ENCODE results near the gene ARMH3.

The ARMH3 gene

DNA sequence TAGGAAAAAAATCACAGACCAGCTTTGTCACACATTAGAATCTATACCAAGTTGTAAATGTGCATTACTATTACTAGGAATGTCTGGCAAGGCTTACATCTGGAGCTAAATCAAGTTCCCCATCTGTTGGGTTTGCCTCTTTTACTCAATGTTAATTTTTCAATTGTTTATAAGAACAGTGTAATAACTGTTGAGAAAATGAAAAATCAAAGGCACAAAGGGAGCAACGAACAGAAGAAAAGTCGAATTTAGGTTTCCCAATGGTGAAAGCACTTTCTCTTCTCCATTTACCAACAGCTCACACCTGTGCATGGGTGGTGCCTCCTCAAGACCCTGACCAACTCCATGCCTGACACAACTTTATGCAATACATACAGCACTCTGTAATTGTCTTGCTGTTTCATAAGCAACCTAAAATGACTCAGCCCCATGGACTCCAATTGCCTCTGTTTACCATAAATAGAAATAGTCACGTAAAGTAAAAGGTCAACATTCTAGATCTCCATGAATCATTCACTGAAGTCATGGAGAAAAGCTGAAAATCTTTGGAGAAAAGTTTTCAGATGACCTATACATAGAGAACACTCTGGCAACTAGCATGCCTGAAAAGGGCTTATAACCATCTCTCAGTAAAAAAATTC lies 116.8 kb downstream of the ARMH3 start:
- in situ Hi-C loops (cut with HindIII; ENCODE audit: low pct_ligation_motif_present, low sequenced_read_pairs): no loop called here
- TF ChIP-seq, protein P1, sequence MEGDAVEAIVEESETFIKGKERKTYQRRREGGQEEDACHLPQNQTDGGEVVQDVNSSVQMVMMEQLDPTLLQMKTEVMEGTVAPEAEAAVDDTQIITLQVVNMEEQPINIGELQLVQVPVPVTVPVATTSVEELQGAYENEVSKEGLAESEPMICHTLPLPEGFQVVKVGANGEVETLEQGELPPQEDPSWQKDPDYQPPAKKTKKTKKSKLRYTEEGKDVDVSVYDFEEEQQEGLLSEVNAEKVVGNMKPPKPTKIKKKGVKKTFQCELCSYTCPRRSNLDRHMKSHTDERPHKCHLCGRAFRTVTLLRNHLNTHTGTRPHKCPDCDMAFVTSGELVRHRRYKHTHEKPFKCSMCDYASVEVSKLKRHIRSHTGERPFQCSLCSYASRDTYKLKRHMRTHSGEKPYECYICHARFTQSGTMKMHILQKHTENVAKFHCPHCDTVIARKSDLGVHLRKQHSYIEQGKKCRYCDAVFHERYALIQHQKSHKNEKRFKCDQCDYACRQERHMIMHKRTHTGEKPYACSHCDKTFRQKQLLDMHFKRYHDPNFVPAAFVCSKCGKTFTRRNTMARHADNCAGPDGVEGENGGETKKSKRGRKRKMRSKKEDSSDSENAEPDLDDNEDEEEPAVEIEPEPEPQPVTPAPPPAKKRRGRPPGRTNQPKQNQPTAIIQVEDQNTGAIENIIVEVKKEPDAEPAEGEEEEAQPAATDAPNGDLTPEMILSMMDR (IDR thresholded peaks at IDR 0.05; ENCODE audit: low read depth, low read length, missing control alignments): no peak
- peak; percentile 91 for DNase-seq
- Histone ChIP-seq H3K36me3 (replicated peaks) (no peaks in the 10 kb centered on the region), H3K27me3 (replicated peaks) (no peaks in the 10 kb centered on the region), H3K27ac (peak overlapping the region; percentile 97), H3K4me3 (ENCODE audit: low read depth, low read length) (no peak overlapping the region)

DNA sequence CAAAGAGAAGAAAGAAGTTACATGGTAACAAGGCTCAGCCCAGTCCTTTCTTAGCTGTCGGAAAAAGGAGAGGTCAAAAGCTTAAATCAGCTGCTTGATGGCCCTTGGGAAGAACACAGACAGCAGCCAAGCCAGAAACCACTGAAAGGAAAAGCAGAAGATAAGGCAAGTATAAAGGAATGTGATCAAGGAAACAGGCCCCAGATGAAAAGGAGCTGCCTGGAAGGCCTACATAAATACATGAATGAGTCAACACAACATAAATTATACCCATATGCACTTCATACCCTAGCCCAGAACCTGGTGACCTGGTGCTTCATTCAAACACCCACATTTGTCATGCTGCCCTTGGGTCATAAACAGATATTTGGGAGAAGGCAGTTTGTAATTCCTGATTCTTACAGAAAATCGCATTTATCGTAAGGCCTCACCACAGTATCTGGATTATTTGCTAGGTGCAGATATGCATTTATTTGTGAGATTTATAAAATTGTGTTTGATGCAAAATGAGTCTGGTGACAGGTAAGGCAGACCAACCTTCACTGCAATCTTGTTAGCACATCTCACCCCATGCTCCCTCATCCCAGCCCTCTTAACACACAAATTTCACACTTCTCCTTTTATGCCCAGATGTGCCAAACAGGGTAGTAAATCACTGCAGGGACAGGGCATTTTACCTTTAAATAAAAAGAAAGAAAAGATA lies 117.5 kb downstream of the ARMH3 start:
- H3K27me3 ChIP-seq (replicated peaks): no peaks in the 10 kb centered on the region
- DNase-seq: peak; percentile 89
- in situ Hi-C loops (cut with HindIII; ENCODE audit: low pct_ligation_motif_present, low sequenced_read_pairs): no loop called here
- no peak overlapping the region for H3K4me3 ChIP-seq (ENCODE audit: low read depth, low read length)
- H3K36me3 ChIP-seq (replicated peaks): no peaks in the 10 kb centered on the region
- TF ChIP-seq, protein P1 (IDR thresholded peaks at IDR 0.05; ENCODE audit: low read depth, low read length, missing control alignments): no peak
- peak overlapping the region; percentile 97 for H3K27ac ChIP-seq

DNA sequence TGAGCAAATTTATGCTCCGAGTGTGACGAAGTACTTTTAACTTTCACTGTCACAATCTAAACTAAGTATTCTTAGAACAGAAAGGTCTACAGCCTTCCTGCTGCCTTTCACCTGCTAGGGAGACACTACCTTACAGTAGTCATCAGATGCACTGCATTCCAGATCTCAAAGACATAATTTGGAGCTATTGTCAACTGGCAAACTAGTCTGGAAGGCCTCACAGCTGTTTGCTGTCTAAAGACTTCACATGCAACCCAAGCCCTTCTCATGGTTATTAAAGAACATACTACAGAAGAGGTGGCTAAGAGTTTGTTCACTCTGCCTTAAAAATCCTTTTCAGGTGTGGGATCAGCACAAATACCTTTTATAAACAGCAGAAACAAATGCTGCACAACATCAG lies 120.5 kb downstream of the ARMH3 start:
- H3K36me3 ChIP-seq (replicated peaks): no peaks in the 10 kb centered on the region
- TF ChIP-seq, protein P1 (IDR thresholded peaks at IDR 0.05; ENCODE audit: low read depth, low read length, missing control alignments): no peak
- no peak overlapping the region for H3K27ac ChIP-seq
- no peak overlapping the region for H3K4me3 ChIP-seq (ENCODE audit: low read depth, low read length)
- no peak for DNase-seq
- no peaks in the 10 kb centered on the region for H3K27me3 ChIP-seq (replicated peaks)
- in situ Hi-C loops (cut with HindIII; ENCODE audit: low pct_ligation_motif_present, low sequenced_read_pairs): no loop called here

DNA sequence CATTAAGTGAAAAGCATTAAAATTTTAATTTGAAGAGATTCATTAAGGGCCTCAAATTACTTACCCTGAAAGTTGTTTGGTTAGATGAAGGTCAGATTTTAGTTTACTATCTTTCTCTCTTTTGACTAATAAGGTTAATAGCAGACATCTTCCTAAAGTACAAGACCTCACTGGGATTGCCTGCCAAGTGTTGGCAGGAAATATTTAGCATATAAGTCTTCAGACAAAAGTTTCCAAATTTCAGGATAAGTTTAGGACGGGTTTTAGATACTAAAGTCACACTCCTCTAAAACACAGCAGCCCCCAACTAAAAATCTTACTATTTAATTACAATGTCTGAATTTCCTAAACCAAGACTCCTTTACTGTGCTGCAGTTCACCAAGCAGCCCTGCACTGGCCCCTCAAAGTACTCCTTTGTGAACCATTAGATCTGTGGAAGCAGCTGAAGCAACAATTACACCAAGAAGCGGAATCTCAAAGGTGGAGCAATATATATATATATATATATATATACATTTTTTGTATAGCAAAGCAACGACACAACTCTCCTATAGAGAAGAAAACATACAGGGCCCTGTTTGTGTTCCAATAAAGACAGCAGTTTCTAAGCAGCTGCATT lies 121.2 kb downstream of the ARMH3 start:
- no peak overlapping the region for H3K27ac ChIP-seq
- TF ChIP-seq, protein P1 (IDR thresholded peaks at IDR 0.05; ENCODE audit: low read depth, low read length, missing control alignments): no peak
- H3K4me3 ChIP-seq (ENCODE audit: low read depth, low read length): no peak overlapping the region
- DNase-seq: no peak
- in situ Hi-C loops (cut with HindIII; ENCODE audit: low pct_ligation_motif_present, low sequenced_read_pairs): no loop called here
- H3K27me3 ChIP-seq (replicated peaks): no peaks in the 10 kb centered on the region
- H3K36me3 ChIP-seq (replicated peaks): no peaks in the 10 kb centered on the region

DNA sequence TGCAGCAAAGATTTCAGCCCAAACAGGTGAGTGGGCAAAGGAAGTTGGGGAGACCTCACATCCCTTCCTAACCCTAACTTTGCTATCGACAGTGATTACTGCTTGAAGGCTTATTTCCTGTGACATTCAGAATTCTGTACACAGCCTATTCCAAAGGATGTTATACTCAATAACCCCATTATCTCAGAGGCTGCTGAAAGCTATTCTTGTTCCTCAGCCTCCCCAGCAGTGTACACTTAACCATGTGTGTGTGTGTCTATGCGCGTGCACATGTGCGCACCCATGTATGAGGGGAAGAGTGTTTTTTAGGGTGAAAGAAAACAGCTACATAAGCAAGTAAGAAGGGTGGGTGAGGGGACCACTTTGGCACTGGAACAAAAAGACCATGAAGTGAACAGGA lies 122.0 kb downstream of the ARMH3 start:
- H3K27ac ChIP-seq: no peak overlapping the region
- H3K4me3 ChIP-seq (ENCODE audit: low read depth, low read length): no peak overlapping the region
- TF ChIP-seq, protein P1 (IDR thresholded peaks at IDR 0.05; ENCODE audit: low read depth, low read length, missing control alignments): no peak
- in situ Hi-C loops (cut with HindIII; ENCODE audit: low pct_ligation_motif_present, low sequenced_read_pairs): no loop called here
- no peak for DNase-seq
- no peaks in the 10 kb centered on the region for H3K36me3 ChIP-seq (replicated peaks)
- H3K27me3 ChIP-seq (replicated peaks): no peaks in the 10 kb centered on the region
